OCI-LY1 (cell line): Measurements from ENCODE around the gene ACTR10.

Experiments
- EZH2 ChIP-seq: fragments of 200-600 bp; sonication (generic), shearing (Covaris generic); IDR thresholded peaks from 2 replicates; pipeline ENCODE4 v1.8.0; 2017; ENCODE audit warnings: borderline replicate concordance, mixed run types, mild to moderate bottlenecking, antibody characterized with exemption, low read length, moderate library complexity, mixed read lengths
- TF ChIP-seq, protein P1 (sequence below): fragments of 200-600 bp; sonication (generic), shearing (Covaris generic); IDR thresholded peaks from 2 replicates; pipeline ENCODE4 v1.5.1; 2017; ENCODE audit warnings: mild to moderate bottlenecking, antibody characterized with exemption, low read length, moderate library complexity, mixed read lengths

DNA sequence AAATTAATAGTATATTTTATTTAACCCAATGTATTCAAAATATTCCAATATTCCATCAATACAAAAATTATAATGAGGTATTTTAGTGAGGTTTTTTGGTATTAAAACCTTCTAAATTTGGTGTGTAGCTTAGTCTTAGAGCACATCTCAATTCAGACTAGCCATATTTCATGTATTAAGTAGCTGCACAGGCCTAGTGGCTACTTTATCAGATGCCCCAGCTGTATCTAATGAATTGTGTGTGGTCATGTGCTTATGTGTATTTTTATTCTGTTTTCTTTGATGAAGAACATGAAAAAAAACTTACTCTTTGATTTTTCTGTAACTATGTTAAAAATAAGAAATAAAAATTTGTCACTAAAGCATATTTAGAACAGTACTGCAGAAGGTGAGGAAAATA, 13.2 kb downstream of the ACTR10 start:
- TF ChIP-seq, protein P1, sequence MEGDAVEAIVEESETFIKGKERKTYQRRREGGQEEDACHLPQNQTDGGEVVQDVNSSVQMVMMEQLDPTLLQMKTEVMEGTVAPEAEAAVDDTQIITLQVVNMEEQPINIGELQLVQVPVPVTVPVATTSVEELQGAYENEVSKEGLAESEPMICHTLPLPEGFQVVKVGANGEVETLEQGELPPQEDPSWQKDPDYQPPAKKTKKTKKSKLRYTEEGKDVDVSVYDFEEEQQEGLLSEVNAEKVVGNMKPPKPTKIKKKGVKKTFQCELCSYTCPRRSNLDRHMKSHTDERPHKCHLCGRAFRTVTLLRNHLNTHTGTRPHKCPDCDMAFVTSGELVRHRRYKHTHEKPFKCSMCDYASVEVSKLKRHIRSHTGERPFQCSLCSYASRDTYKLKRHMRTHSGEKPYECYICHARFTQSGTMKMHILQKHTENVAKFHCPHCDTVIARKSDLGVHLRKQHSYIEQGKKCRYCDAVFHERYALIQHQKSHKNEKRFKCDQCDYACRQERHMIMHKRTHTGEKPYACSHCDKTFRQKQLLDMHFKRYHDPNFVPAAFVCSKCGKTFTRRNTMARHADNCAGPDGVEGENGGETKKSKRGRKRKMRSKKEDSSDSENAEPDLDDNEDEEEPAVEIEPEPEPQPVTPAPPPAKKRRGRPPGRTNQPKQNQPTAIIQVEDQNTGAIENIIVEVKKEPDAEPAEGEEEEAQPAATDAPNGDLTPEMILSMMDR = no peak
- TF ChIP-seq EZH2 = no peak
